ENCODE measurements around the gene PRPF6. TPM values are rescaled to one million over a fixed set of nuclear protein-coding genes. Genes with fewer than 3 reads are reported as not detected.

The PRPF6 gene
- total RNA-seq, 1 experiment from 2014 or later, result 88.4 TPM

- intact Hi-C loops (cut with micrococcal nuclease; ENCODE audit: unreplicated experiment) (no loop called here), in situ Hi-C loops (cut with HindIII; ENCODE audit: low pct_unique_long_range_greater_than_20kb, low sequenced_read_pairs) (no loop called here)
- Histone ChIP-seq H3K9me3 (ENCODE audit: control insufficient read depth, insufficient read depth, low read depth, low read length) (no peaks in the 10 kb centered on the region), H3K4me3 (ENCODE audit: low read depth in 2 of 2, low read length in 2 of 2) (no peak overlapping the region), H3K36me3 (ENCODE audit: control insufficient read depth, insufficient read depth, low read length) (peaks cover 8% of the 10 kb centered on the region), H3K27me3 (ENCODE audit: control insufficient read depth, insufficient read depth, low read length) (no peaks in the 10 kb centered on the region), H3K27ac (ENCODE audit: low read length) (no peak overlapping the region), H3K4me1 (ENCODE audit: control insufficient read depth, insufficient read depth, low read length) (peaks cover 23% of the 10 kb centered on the region)
- ChIA-PET POLR2A (no interaction called here), CTCF (interaction anchor here (0.7 kb wide), 1 partner anchor 52 kb away, joined by 4 read pairs; no protein-coding TSS in a partner anchor)
- no peak for DNase-seq (ENCODE audit: low read depth, low spot score)
- ATAC-seq, result no peak
- TF ChIP-seq, protein P1, sequence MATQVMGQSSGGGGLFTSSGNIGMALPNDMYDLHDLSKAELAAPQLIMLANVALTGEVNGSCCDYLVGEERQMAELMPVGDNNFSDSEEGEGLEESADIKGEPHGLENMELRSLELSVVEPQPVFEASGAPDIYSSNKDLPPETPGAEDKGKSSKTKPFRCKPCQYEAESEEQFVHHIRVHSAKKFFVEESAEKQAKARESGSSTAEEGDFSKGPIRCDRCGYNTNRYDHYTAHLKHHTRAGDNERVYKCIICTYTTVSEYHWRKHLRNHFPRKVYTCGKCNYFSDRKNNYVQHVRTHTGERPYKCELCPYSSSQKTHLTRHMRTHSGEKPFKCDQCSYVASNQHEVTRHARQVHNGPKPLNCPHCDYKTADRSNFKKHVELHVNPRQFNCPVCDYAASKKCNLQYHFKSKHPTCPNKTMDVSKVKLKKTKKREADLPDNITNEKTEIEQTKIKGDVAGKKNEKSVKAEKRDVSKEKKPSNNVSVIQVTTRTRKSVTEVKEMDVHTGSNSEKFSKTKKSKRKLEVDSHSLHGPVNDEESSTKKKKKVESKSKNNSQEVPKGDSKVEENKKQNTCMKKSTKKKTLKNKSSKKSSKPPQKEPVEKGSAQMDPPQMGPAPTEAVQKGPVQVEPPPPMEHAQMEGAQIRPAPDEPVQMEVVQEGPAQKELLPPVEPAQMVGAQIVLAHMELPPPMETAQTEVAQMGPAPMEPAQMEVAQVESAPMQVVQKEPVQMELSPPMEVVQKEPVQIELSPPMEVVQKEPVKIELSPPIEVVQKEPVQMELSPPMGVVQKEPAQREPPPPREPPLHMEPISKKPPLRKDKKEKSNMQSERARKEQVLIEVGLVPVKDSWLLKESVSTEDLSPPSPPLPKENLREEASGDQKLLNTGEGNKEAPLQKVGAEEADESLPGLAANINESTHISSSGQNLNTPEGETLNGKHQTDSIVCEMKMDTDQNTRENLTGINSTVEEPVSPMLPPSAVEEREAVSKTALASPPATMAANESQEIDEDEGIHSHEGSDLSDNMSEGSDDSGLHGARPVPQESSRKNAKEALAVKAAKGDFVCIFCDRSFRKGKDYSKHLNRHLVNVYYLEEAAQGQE (IDR thresholded peaks at IDR 0.05; ENCODE audit: insufficient read depth in 1 of 2, low read depth in 2 of 2, low read length in 1 of 2), result no peak
- TF ChIP-seq POLR2AphosphoS5 (IDR thresholded peaks at IDR 0.05; ENCODE audit: low read depth, low read length) (no peak), SIN3A (IDR thresholded peaks at IDR 0.05; ENCODE audit: borderline replicate concordance, insufficient read depth, low read depth, low read length) (no peak), TCF7L2 (IDR thresholded peaks at IDR 0.05; ENCODE audit: low read depth, low read length) (no peak), CTCF (IDR thresholded peaks at IDR 0.05) (no peak)
- TSS peak; percentile 56 for BruUV-seq (replicated peaks)
Measured at GRCh38 chr20:64031822-64032314, 50.9 kb downstream of the PRPF6 start.

DNA sequence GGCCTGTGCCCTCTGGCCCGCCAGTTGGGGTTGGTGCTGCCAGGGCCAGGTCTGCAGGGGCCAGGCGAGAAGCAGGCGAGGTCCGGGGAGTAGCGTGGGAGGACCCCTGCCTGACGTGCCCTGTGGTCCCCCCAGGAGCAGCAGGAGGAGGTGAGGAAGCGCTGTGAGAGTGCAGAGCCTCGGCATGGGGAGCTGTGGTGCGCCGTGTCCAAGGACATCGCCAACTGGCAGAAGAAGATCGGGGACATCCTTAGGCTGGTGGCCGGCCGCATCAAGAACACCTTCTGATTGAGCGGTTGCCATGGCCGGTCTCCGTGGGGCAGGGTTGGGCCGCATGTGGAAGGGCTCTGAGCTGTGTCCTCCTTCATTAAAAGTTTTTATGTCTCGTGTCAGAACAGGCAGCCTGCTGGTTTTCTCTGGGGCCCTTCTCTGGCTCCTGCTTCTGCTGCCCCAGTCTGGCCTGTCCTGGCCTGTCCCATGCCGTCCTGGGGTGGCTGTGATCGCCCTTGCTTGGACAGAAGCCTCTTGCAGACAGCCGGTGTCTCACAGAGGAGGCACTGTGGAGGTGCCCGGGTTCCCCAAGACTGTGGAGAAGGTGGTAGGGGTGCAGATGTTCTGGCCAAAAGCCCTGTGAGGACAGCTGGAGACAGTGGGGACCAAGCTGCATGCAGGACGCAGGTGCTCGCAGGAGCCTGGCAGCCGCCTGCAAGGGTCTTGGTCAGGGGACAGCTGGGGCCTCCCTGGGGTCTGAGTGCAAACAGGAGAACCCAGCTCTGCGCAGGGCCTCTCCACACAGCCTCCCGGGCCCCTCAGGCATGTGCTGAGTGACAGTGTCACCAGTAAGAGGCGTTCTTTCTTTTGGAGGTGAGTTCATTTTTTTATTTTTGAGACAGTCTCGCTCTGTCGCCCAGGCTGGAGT is 52.0 kb downstream of the PRPF6 start:
- no peaks in the 10 kb centered on the region for H3K9me3 ChIP-seq (ENCODE audit: control insufficient read depth, insufficient read depth, low read depth, low read length)
- H3K4me1 ChIP-seq (ENCODE audit: control insufficient read depth, insufficient read depth, low read length), result peaks cover 26% of the 10 kb centered on the region
- BruUV-seq (replicated peaks), result no TSS peak
- H3K27me3 ChIP-seq (ENCODE audit: control insufficient read depth, insufficient read depth, low read length), result no peaks in the 10 kb centered on the region
- TF ChIP-seq CTCF (IDR thresholded peaks at IDR 0.05), result no peak
- in situ Hi-C loops (cut with HindIII; ENCODE audit: low pct_unique_long_range_greater_than_20kb, low sequenced_read_pairs) (no loop called here), intact Hi-C loops (cut with micrococcal nuclease; ENCODE audit: unreplicated experiment) (no loop called here)
- H3K36me3 ChIP-seq (ENCODE audit: control insufficient read depth, insufficient read depth, low read length), result 0 out of 2 replicates have a peak, but pooled peaks cover 2% of the 10 kb centered on the region
- no peak overlapping the region for H3K27ac ChIP-seq (ENCODE audit: low read length)
- CTCF ChIA-PET, result interaction anchor here (0.6 kb wide), 1 partner anchor 167 kb away, joined by 6 read pairs; no protein-coding TSS in a partner anchor
- no peak overlapping the region for H3K4me3 ChIP-seq (ENCODE audit: low read depth in 2 of 2, low read length in 2 of 2)
- ATAC-seq (no peak), DNase-seq (ENCODE audit: low read depth, low spot score) (no peak)
- POLR2A ChIA-PET, result no interaction called here
